K562 (cell line): Measurements from ENCODE around the gene NEDD1. TPM values are rescaled to one million over a fixed set of nuclear protein-coding genes. Genes with fewer than 3 reads are reported as not detected.

Source experiments
- ATAC-seq: fragments of 200-7000 bp; cut with Tn5 transposase; 3 replicates; pipeline ENCODE4 v1.9.1; 2020; ENCODE audit warnings: moderate library complexity
- BruUV-seq: library from RNA; stranded (reverse); fragments of 400-500 nt; replicated peaks from 2 replicates; lab custom pipeline; 2021; lab: Mats Ljungman, UMichigan
- CTCF ChIA-PET: fragments of 300-600 bp; formaldehyde crosslinking; extraction: SDS; loops from one replicate; lab custom pipeline; 2021; ENCODE audit warnings: low intra/inter-chr PET ratio; lab: Yijun Ruan, JAX
- POLR2A ChIA-PET: fragments of 300-600, 350-650 bp; sonication (Branson Sonifier 250); formaldehyde crosslinking; extraction: SDS; loops from one replicate; lab custom pipeline; 2021; ENCODE audit warnings: antibody characterized with exemption, inconsistent platforms; lab: Yijun Ruan, JAX
- DNase-seq, 4 experiments: peaks; one replicate each; pipeline versions ENCODE4 v3.0.0 to v3.0.0-alpha.2; 2011 to 2018; ENCODE audit warnings: low spot score in 3 of 4, mixed read lengths in 3 of 4; ENCODE audit errors: extremely low read depth in 1 of 4
- FAIRE-seq: peaks from 2 replicates; lab custom pipeline; 2011; peaks lifted over from hg19 to GRCh38; lab: Jason Lieb, UNC
- H2AFZ ChIP-seq: 2 replicates; pipeline ENCODE4 v1.6.0; 2011; ENCODE audit warnings: low read depth, low read length, control low read depth, inconsistent platforms
- H3K27ac ChIP-seq: fragments of 200-600 bp; 3 replicates; pipeline ENCODE4 v1.8.0; 2011; ENCODE audit warnings: low read depth, mild to moderate bottlenecking, control low read depth, inconsistent platforms, low read length, moderate library complexity, mixed read lengths; ENCODE audit errors: extremely low read depth
- H3K27me3 ChIP-seq, 2 experiments: fragments of 300-600 bp in 1 of 2; 2 replicates in 1 of 2; 3 replicates in 1 of 2; pipeline versions ENCODE4 v1.6.0 to v1.8.0; 2011; ENCODE audit warnings: inconsistent platforms in 2 of 2, low read length in 2 of 2, mild to moderate bottlenecking in 1 of 2, mixed read lengths in 1 of 2, moderate library complexity in 1 of 2; ENCODE audit not compliant: control insufficient read depth in 2 of 2, insufficient read depth in 2 of 2
- H3K36me3 ChIP-seq: fragments of 300-600 bp; 3 replicates; pipeline ENCODE4 v1.8.0; 2011; ENCODE audit warnings: mild to moderate bottlenecking, low read length, inconsistent platforms; ENCODE audit not compliant: control insufficient read depth, insufficient read depth
- H3K4me1 ChIP-seq, 2 experiments: fragments of 200-600 bp in 1 of 2; replicated peaks in 1 of 2; 2 replicates in 1 of 2; 3 replicates in 1 of 2; pipeline versions ENCODE4 v1.5.1 to v1.8.0; 2011; ENCODE audit warnings: inconsistent platforms in 2 of 2, low read length in 2 of 2, mild to moderate bottlenecking in 1 of 2, mixed read lengths in 1 of 2, moderate library complexity in 1 of 2; ENCODE audit not compliant: control insufficient read depth in 2 of 2, insufficient read depth in 2 of 2
- H3K4me2 ChIP-seq: 2 replicates; pipeline ENCODE4 v1.6.1; 2011; ENCODE audit warnings: low read length, control low read depth, inconsistent platforms, mixed read lengths; ENCODE audit not compliant: insufficient read depth
- H3K4me3 ChIP-seq: fragments of 200-600 bp; sonication (generic), shearing (Covaris generic); 2 replicates; pipeline ENCODE4 v1.5.1; 2016; ENCODE audit warnings: control low read depth, inconsistent platforms
- H3K79me2 ChIP-seq: fragments of 200-600 bp; 3 replicates; pipeline ENCODE4 v1.8.0; 2011; ENCODE audit warnings: low read length, inconsistent platforms; ENCODE audit not compliant: control insufficient read depth, insufficient read depth
- H3K9ac ChIP-seq, 2 experiments: 2 replicates each; pipeline versions ENCODE4 v1.6.0 to v1.6.1; 2011; ENCODE audit warnings: low read depth in 2 of 2, low read length in 2 of 2, control low read depth in 1 of 2, inconsistent platforms in 1 of 2, mild to moderate bottlenecking in 1 of 2, mixed read lengths in 1 of 2; ENCODE audit not compliant: insufficient read depth in 1 of 2
- H3K9me1 ChIP-seq: one replicate; pipeline ENCODE4 v1.6.0; 2011; ENCODE audit warnings: inconsistent platforms, mild to moderate bottlenecking, low read length, moderate library complexity; ENCODE audit not compliant: control insufficient read depth, insufficient read depth
- H3K9me3 ChIP-seq: replicated peaks from 2 replicates; pipeline ENCODE4 v1.5.1; 2011; ENCODE audit warnings: low read depth, low read length, inconsistent platforms; ENCODE audit not compliant: control insufficient read depth, insufficient read depth
- H4K20me1 ChIP-seq: replicated peaks from 2 replicates; pipeline ENCODE4 v1.6.1; 2011; ENCODE audit warnings: low read length, inconsistent platforms, mixed read lengths; ENCODE audit not compliant: control insufficient read depth, insufficient read depth
- CHD7 ChIP-seq: fragments of 200-600 bp; sonication (generic); IDR thresholded peaks from one replicate; pipeline ENCODE4 v1.6.1; 2012; ENCODE audit warnings: mild to moderate bottlenecking, low read depth, low read length, inconsistent platforms
- CREB3L1 ChIP-seq: fragments of 450-650 bp; IDR thresholded peaks from 2 replicates; pipeline ENCODE4 v1.6.1; 2014; ENCODE audit warnings: low read depth, mild to moderate bottlenecking, moderate library complexity, borderline replicate concordance
- HSF4 ChIP-seq: fragments of 250-450 bp; sonication (Bioruptor Pico); IDR thresholded peaks from 2 replicates; pipeline ENCODE4 v2.1.2; 2022; ENCODE audit warnings: mild to moderate bottlenecking, moderate library complexity, borderline replicate concordance
- ZBTB11 ChIP-seq, 3 experiments: fragments of 200-800 bp in 1 of 3; fragments of 250-450 bp in 1 of 3; fragments of 450-650 bp in 1 of 3; sonication (Bioruptor Pico) in 1 of 3; sonication (Bioruptor generic) in 1 of 3; formaldehyde crosslinking in 1 of 3; IDR thresholded peaks; 2 replicates each; pipeline versions ENCODE4 v1.6.1 to v1.8.0; 2016 to 2022; ENCODE audit warnings: mild to moderate bottlenecking in 2 of 3, missing genetic modification characterization in 2 of 3, missing compliant biosample characterization in 1 of 3, moderate library complexity in 1 of 3
- WGBS: fragments of 100-300 bp; shearing (Covaris generic); methylation state at CpG from one replicate; pipeline ENCODE4 v1.1.6; 2016; ENCODE audit warnings: low coverage, mixed read lengths; ENCODE audit not compliant: insufficient coverage; ENCODE audit errors: missing lambda C conversion rate; 5-methylcytosine and 5-hydroxymethylcytosine counted together
- in situ Hi-C: fragments of 300-500 bp; cut with MboI; formaldehyde crosslinking; loops from 4 replicates; pipeline ENCODE4 v1.15.0; 2018; ENCODE audit warnings: inconsistent platforms, mixed read lengths
- intact Hi-C: fragments of 100-400 bp; cut with micrococcal nuclease; formaldehyde crosslinking; loops from 2 replicates; pipeline ENCODE4 v1.14.2; 2022
- polyA plus RNA-seq, 8 experiments: library from polyadenylated mRNA; depleted of rRNA in 4 of 8; stranded (reverse) in 5 of 8; unstranded in 3 of 8; fragments of >200 nt; fragmentation: Nextera tagmentation in 2 of 8; fragmentation: Illumina TruSeq in 1 of 8; extraction: Ambion mirVana in 2 of 8; extraction: Trizol in 1 of 8; gene quantifications; 2 replicates each; pipeline versions ENCODE4 v1.2.1 to v1.2.3, GENCODE V29; 2011 to 2014; ENCODE audit warnings: inconsistent platforms in 1 of 8, missing spikeins in 1 of 8
- total RNA-seq, 7 experiments: library from RNA; depleted of rRNA in 6 of 7; stranded (reverse); fragments of >200 nt in 6 of 7; fragmentation: Illumina TruSeq in 2 of 7; extraction: Trizol in 2 of 7; gene quantifications; 2 replicates each; pipeline versions ENCODE4 v1.2.1 to v1.2.3, GENCODE V29; 2011 to 2021; ENCODE audit warnings: low replicate concordance in 1 of 7

NEDD1 gene
- total and polyA plus RNA-seq, 9 of the 15 experiments (the other 6 are each of a cell fraction or from before 2014, with no cell fraction given) = 7.5 to 29.3 (median 14.8) TPM

GRCh38 chr12:96861656-96862055 lies 45.4 kb upstream of the NEDD1 start:
- H3K9ac ChIP-seq = no peak overlapping the region
- no peaks in the 10 kb centered on the region for H3K79me2 ChIP-seq
- WGBS = 0% methylated on average over 2 of the region's 2 CpGs
- intact Hi-C loops = no loop called here
- ChIA-PET POLR2A (interaction anchor here (1.0 kb wide), 1 partner anchor 13 kb away, joined by 4 read pairs; no protein-coding TSS in a partner anchor), CTCF (no interaction called here)
- no TSS peak for BruUV-seq
- no peak overlapping the region for H3K4me2 ChIP-seq
- no peaks in the 10 kb centered on the region for H3K27me3 ChIP-seq
- FAIRE-seq (no peak), ATAC-seq (no peak), DNase-seq (no peak)
- H3K27ac ChIP-seq = no peak overlapping the region
- H3K9me1 ChIP-seq = no peaks in the 10 kb centered on the region
- no peaks in the 10 kb centered on the region for H3K9me3 ChIP-seq
- H2AFZ ChIP-seq = no peak overlapping the region
- H4K20me1 ChIP-seq = no peaks in the 10 kb centered on the region
- no peaks in the 10 kb centered on the region for H3K4me1 ChIP-seq
- H3K36me3 ChIP-seq = no peaks in the 10 kb centered on the region
- in situ Hi-C loops = no loop called here
- no peak overlapping the region for H3K4me3 ChIP-seq
- TF ChIP-seq HSF4 (CRISPR knock-in tag) (no peak), ZBTB11 (CRISPR knock-in tag; IDR thresholded peaks at IDR 0.05) (no peak), CREB3L1 (no peak), CHD7 (no peak)
